ENCODE data around the gene C4orf50.
"Not testable (repeated sequence)": the region's sequence is repeated elsewhere in the genome, so short reads cannot be mapped to it uniquely, and the experiment has no call there.

C4orf50 gene

DNA sequence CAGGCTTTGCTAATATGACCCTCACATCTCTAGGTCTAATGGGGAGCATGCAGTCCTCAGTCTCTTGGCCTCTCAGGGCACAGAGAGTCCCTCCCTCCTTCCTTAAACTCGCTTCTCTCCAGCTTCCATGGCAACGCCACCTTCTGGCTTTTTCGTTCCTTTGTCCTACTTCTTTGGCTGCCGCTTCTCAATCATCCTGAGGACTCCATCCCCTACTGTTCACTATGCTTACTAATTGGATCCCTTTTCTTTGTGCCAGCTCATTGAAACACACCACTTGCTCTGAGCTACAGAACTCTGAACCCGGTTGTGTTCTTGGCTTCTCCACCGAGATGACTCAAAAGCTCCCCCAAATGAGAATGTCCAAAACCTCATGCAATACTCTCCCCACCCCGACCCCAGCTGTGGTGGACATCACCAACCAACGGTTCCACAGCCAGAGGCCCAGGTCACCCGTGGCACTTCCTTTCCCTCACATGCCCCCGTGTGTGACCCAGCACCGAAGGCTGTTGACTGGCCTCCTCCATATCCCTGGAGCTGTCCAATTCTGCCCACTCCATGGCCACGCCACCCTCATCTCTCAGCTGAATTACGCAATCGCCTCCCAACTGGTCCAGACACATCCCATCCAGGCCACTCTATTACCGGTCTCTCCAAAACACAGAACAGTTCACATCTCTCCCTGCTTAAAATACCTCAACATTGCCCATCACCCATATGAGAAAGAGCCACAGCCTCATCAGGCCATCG, 160.0 kb downstream of the C4orf50 start:
- DNase-seq (ENCODE audit: low read depth in 2 of 2): no peak

DNA sequence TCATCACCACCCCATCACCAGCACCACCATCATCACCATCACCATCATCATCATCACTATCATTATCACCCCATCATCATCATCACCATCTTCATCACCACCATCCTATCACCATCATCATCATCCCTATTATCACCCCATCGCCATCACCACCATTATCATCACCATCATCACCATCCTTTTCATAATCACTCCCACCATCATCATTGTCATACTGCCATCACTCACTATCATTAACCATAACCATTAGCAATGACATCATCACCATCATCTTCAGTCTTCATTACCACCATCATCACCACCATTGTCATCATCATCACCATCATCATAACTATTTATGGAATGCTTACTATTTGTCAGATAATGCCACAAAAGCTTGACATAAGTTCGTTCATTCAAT, 161.0 kb downstream of the C4orf50 start:
- no peak for DNase-seq (ENCODE audit: low read depth in 2 of 2)

DNA sequence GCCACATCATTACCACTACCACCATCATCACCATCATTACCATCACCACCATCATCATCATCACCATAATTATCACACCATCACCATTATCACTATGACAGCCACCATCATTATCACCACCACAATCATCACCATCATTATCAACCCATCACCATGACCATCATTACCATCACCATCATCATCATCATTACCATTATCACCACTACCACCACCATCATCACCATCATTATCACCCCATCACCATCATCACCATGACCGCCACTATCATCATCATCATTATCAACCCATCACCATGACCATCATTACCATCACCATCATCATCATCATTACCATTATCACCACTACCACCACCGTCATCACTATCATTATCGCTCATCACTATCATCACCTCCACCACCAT, 161.9 kb downstream of the C4orf50 start:
- DNase-seq (ENCODE audit: low read depth in 2 of 2): not testable (repeated sequence)

DNA sequence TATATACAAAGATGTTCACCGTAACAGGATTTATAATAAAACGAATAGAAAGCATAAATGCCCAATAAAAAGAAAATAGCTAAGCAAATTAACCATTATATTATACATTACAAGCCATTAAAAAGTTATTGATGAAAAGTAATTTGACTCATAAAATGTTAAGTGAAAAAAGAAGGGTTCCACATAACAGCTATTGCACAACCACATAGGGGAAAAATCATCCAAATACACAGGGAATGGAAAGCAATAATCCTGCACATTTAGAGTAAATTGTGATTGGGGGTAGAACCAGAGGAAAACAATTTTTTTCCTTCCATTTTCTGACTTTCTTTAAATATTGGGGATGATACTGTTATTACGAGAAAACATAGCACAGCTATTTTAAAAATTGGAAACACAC, 163.3 kb downstream of the C4orf50 start:
- DNase-seq (ENCODE audit: low read depth in 2 of 2): no peak

DNA sequence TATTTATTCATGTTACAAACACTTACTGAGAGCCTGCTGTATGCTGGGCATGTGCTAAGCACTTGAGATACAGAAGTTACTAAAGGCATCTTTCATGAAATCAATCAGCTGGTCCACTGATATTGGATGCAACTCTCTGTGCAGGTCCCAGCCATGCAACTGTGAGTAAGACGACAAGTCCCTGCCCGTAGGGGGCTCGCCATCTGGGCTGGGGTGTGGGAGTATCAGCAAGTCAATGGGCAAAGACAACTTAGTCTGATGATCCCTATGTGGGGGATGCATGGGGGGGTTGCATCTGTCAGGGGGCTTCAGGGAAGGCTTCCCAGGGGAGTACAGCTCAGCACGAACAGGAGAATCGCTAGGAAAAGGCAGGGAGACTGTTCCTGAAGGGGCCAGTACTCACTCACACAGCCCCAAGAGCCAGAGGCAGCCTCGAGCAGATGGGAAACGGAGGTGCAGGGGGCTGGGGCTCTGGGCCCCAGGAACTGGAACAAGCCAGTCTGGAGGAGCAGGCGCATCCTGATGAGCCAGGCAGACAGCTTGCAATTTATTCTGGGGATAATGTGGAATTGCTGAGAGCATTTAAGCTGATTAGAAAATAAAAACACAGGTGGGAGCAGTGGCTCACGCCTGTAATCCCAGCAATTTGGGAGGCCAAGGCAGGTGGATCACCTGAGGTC, 165.6 kb downstream of the C4orf50 start:
- DNase-seq (ENCODE audit: low read depth in 2 of 2): no peak

- DNase-seq (ENCODE audit: low read depth in 2 of 2): no peak
These were observed 166.5 kb downstream of the C4orf50 start for GRCh38 chr4:5851637-5852301.
